ENCODE measurements around the gene USH2A. TPM values are rescaled to one million over a fixed set of nuclear protein-coding genes. Genes with fewer than 3 reads are reported as not detected.

Gene USH2A
- total RNA-seq, 2 donors from 2014 or later: 1.7 to 3.9 TPM

GRCh38 chr1:215780641-215781040 lies 642.6 kb downstream of the USH2A start:
- intact Hi-C loops (cut with DNase I): no loop called here
- DNase-seq: no peak
- ATAC-seq: no peak

GRCh38 chr1:215780139-215780538 lies 643.1 kb downstream of the USH2A start:
- DNase-seq: no peak
- ATAC-seq: no peak
- intact Hi-C loops (cut with DNase I): no loop called here

GRCh38 chr1:215779729-215780128 lies 643.5 kb downstream of the USH2A start:
- ATAC-seq: no peak
- no peak for DNase-seq
- intact Hi-C loops (cut with DNase I): no loop called here

GRCh38 chr1:215777370-215777925 lies 645.8 kb downstream of the USH2A start:
- no peak for ATAC-seq
- intact Hi-C loops (cut with DNase I): no loop called here
- no peak for DNase-seq

GRCh38 chr1:215776336-215776735 lies 646.9 kb downstream of the USH2A start:
- intact Hi-C loops (cut with DNase I): no loop called here
- no peak for DNase-seq
- no peak for ATAC-seq

GRCh38 chr1:215772151-215772550 lies 651.1 kb downstream of the USH2A start:
- DNase-seq (no peak), ATAC-seq (no peak)
- intact Hi-C loops (cut with DNase I): no loop called here

GRCh38 chr1:215768303-215768702 lies 654.9 kb downstream of the USH2A start:
- intact Hi-C loops (cut with DNase I): no loop called here
- ATAC-seq (no peak), DNase-seq (no peak)

GRCh38 chr1:215767761-215768160 lies 655.5 kb downstream of the USH2A start:
- intact Hi-C loops (cut with DNase I): no loop called here
- DNase-seq (no peak), ATAC-seq (no peak)

GRCh38 chr1:215766521-215766920 lies 656.7 kb downstream of the USH2A start:
- DNase-seq (no peak), ATAC-seq (no peak)
- intact Hi-C loops (cut with DNase I): no loop called here

GRCh38 chr1:215765833-215766232 lies 657.4 kb downstream of the USH2A start:
- DNase-seq (no peak), ATAC-seq (no peak)
- intact Hi-C loops (cut with DNase I): no loop called here

GRCh38 chr1:215761446-215761845 lies 661.8 kb downstream of the USH2A start:
- ATAC-seq: no peak
- intact Hi-C loops (cut with DNase I): no loop called here
- no peak for DNase-seq

- intact Hi-C loops (cut with DNase I): no loop called here
- no peak for DNase-seq
- ATAC-seq: no peak
Measured at GRCh38 chr1:215754112-215754511, 669.1 kb downstream of the USH2A start.

GRCh38 chr1:215749414-215749813 lies 673.8 kb downstream of the USH2A start:
- no peak for DNase-seq
- intact Hi-C loops (cut with DNase I): no loop called here
- no peak for ATAC-seq

- intact Hi-C loops (cut with DNase I): no loop called here
- ATAC-seq: no peak
- DNase-seq: no peak
Measured at GRCh38 chr1:215748431-215748830, 674.8 kb downstream of the USH2A start.

GRCh38 chr1:215744419-215744818 lies 678.8 kb downstream of the USH2A start:
- ATAC-seq (no peak), DNase-seq (no peak)
- intact Hi-C loops (cut with DNase I): no loop called here

GRCh38 chr1:215739025-215739424 lies 684.2 kb downstream of the USH2A start:
- ATAC-seq: no peak
- DNase-seq: no peak
- intact Hi-C loops (cut with DNase I): no loop called here

GRCh38 chr1:215731699-215732098 lies 691.5 kb downstream of the USH2A start:
- DNase-seq (no peak), ATAC-seq (no peak)

GRCh38 chr1:215730600-215730999 lies 692.6 kb downstream of the USH2A start:
- no peak for DNase-seq
- no peak for ATAC-seq
- intact Hi-C loops (cut with DNase I): no loop called here

More at GRCh38 chr1:215731699-215732098, 691.5 kb downstream of the USH2A start:
- intact Hi-C loops (cut with DNase I): no loop called here

- ATAC-seq: no peak
- intact Hi-C loops (cut with DNase I): no loop called here
- DNase-seq: no peak
Measured at GRCh38 chr1:215728169-215728568, 695.1 kb downstream of the USH2A start.

GRCh38 chr1:215720126-215720525 lies 703.1 kb downstream of the USH2A start:
- DNase-seq (no peak), ATAC-seq (no peak)
- intact Hi-C loops (cut with DNase I): no loop called here

GRCh38 chr1:215719552-215719951 lies 703.7 kb downstream of the USH2A start:
- intact Hi-C loops (cut with DNase I): no loop called here
- ATAC-seq (no peak), DNase-seq (no peak)
